ENCODE measurements around the gene TGM5. TPM values are rescaled to one million over a fixed set of nuclear protein-coding genes. Genes with fewer than 3 reads are reported as not detected.

Gene TGM5
- total and polyA plus RNA-seq, 12 donors: 0.13 to 0.14 (median 0.14) TPM; not detected in 9

DNA sequence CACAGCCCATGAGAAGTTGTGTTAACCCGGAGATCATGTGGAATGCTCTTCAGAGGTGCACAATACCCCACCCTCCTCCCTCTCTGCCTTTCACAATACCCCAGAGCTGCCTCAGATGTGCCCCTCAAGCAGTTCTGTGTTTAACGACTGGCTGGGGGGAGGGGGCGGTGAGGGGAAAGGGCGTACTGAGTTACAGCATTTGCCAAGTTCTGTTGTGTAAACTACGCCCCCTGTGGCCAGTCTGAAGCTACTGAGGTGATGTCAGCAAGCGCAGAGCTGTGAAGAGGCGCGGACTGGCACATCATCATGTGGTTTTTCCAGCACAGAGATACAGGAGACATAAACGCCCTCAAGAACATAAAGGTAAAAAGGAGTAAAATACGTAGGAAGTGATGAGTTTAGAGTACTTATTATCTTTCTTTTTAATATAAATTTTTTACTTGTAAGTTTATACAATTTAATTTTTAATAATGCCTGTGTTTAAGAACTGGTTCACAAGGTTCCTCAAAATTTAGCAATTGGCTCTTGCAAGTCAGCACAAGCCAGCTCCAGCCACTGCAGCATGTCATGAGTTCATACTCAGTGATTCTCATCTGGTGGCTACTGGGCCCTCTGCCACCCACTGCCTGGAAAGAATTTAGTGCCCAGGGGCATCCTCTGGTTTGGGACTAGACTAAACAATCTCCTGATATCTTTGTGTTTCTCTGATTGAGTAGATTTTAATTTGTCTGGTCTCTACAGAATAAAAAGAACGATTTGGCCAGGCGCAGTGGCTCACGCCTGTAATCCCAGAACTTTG, 47.6 kb downstream of the TGM5 start:
- Histone ChIP-seq H3K27me3 (no peaks in the 10 kb centered on the region), H3K36me3 (replicated peaks in 1 of 2) (no peaks in the 10 kb centered on the region)
- WGBS, 4 donors: 49 to 52% (median 50%) methylated on average over 13 of the region's 13 CpGs

DNA sequence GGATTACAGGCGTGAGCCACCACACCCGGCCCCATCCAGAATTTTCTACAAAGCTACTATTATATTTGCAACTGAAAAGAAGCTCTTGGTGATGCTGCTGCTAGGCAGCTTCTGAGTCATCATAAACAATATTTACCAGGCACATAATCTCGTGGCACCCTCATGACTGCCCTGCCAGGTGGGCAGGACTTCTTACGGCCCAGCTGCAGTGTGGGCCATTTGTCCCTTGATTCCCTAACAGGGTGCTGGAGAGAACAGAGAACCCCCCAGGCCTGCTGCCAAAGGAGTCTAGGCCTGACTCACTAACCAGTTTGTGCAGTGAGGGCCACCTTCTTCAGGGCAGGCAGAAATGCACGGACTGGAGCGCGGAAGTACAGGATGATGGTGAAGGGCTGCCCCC, 50.8 kb downstream of the TGM5 start:
- Histone ChIP-seq H3K4me3 (no peak overlapping the region), H3K27ac (no peak overlapping the region), H3K4me1 (replicated peaks in 1 of 2) (no peaks in the 10 kb centered on the region), H3K36me3 (replicated peaks in 1 of 2) (no peaks in the 10 kb centered on the region), H3K9me3 (replicated peaks in 1 of 3) (no peaks in the 10 kb centered on the region), H3K27me3 (no peaks in the 10 kb centered on the region)
- 72 to 89% (median 82%) methylated on average over 6 to 7 of the region's 7 CpGs for WGBS, 4 donors
- TF ChIP-seq POLR2A (IDR thresholded peaks at IDR 0.05): no peak
- TF ChIP-seq, protein P1, sequence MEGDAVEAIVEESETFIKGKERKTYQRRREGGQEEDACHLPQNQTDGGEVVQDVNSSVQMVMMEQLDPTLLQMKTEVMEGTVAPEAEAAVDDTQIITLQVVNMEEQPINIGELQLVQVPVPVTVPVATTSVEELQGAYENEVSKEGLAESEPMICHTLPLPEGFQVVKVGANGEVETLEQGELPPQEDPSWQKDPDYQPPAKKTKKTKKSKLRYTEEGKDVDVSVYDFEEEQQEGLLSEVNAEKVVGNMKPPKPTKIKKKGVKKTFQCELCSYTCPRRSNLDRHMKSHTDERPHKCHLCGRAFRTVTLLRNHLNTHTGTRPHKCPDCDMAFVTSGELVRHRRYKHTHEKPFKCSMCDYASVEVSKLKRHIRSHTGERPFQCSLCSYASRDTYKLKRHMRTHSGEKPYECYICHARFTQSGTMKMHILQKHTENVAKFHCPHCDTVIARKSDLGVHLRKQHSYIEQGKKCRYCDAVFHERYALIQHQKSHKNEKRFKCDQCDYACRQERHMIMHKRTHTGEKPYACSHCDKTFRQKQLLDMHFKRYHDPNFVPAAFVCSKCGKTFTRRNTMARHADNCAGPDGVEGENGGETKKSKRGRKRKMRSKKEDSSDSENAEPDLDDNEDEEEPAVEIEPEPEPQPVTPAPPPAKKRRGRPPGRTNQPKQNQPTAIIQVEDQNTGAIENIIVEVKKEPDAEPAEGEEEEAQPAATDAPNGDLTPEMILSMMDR (IDR thresholded peaks at IDR 0.05): no peak
- intact Hi-C loops (cut with DNase I): no loop called here
- no peak for DNase-seq

More for the DNA sequence above, 47.6 kb downstream of the TGM5 start:
- Histone ChIP-seq H3K4me3 (no peak overlapping the region), H3K27ac (no peak overlapping the region), H3K4me1 (replicated peaks in 1 of 2) (no peaks in the 10 kb centered on the region), H3K9me3 (replicated peaks in 1 of 3) (no peaks in the 10 kb centered on the region)
- DNase-seq: no peak
- TF ChIP-seq, protein P1 (IDR thresholded peaks at IDR 0.05): no peak
- TF ChIP-seq POLR2A (IDR thresholded peaks at IDR 0.05): no peak
- intact Hi-C loops (cut with DNase I): no loop called here

DNA sequence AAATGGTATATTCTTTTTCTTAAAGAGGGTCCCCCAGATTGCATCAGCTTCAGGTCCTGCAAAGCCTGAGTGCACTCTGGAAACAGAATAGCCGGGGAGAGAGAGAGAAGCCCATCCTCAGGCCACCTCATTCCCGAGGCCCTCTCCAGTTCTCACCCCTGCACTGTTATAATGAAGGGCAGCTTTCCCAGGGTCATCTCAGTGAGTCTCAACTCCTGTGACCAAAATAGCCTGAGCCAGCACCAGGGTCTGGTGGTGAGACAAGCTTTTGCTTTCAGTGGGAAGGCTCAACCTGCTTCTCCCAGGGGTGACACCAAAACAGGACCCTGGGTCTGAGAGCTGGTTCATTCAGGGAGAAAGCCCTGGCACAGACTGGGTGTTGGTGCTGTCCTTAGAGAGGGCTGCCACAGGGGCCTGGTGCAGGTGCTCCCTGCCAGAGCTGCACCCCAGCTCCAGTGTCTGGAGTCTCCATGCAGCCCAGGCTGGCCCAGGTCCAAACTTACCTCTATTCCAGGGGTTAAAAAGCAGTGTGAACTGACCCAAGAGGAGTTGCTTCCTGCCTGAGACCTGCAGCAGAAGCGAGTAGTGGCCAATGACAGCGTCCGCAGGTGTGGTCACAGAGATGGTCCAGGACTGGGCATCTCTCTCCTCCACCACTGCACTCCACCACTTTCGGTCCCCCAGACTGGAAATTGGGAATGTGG, 52.0 kb downstream of the TGM5 start:
- H3K27ac ChIP-seq: no peak overlapping the region
- H3K27me3 ChIP-seq: no peaks in the 10 kb centered on the region
- intact Hi-C loops (cut with DNase I): no loop called here
- DNase-seq: no peak
- no peaks in the 10 kb centered on the region for H3K4me1 ChIP-seq (replicated peaks in 1 of 2)
- TF ChIP-seq, protein P1 (IDR thresholded peaks at IDR 0.05): no peak
- no peak for TF ChIP-seq POLR2A (IDR thresholded peaks at IDR 0.05)
- no peaks in the 10 kb centered on the region for H3K9me3 ChIP-seq (replicated peaks in 1 of 3)
- H3K4me3 ChIP-seq: no peak overlapping the region
- no peaks in the 10 kb centered on the region for H3K36me3 ChIP-seq (replicated peaks in 1 of 2)
- 79 to 84% (median 81%) methylated on average over 6 of the region's 6 CpGs for WGBS, 4 donors

DNA sequence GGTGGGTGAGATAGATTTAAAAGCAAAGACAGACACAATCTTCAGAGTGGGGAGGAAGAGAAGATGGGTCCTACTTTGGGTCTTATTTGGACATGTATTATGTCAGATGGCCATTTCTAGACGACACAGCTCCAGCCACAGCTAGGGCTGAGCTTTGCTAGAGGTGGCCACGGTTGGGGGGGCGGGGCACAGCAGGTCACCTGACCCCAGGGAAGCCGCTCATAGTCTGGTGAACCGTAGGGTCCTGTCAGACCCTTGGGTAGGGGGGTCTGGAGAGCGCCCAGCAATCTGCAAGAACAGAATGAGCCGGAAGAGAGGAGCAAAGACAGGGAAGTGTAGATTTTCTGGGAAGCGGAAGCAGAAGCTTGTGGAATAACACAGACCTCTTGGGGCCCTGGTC, 52.6 kb downstream of the TGM5 start:
- Histone ChIP-seq H3K27ac (no peak overlapping the region), H3K4me3 (no peak overlapping the region), H3K9me3 (replicated peaks in 1 of 3) (no peaks in the 10 kb centered on the region), H3K36me3 (replicated peaks in 1 of 2) (no peaks in the 10 kb centered on the region), H3K27me3 (no peaks in the 10 kb centered on the region), H3K4me1 (replicated peaks in 1 of 2) (no peaks in the 10 kb centered on the region)
- DNase-seq: no peak
- intact Hi-C loops (cut with DNase I): no loop called here
- TF ChIP-seq POLR2A (IDR thresholded peaks at IDR 0.05): no peak
- TF ChIP-seq, protein P1 (IDR thresholded peaks at IDR 0.05): no peak
- WGBS, 4 donors: 66 to 87% (median 77%) methylated on average over 8 of the region's 8 CpGs

Data from adrenal gland (tissue), 12 donors.